GM12878 (cell line): ENCODE data around the gene CPB2. TPM values are rescaled to one million over a fixed set of nuclear protein-coding genes. Genes with fewer than 3 reads are reported as not detected.

ENCODE experiments used
- ATAC-seq: fragments of 200-7000 bp; cut with Tn5 transposase; 3 replicates; pipeline ENCODE4 v1.9.1; 2020; ENCODE audit warnings: mild to moderate bottlenecking, moderate library complexity
- BruUV-seq: library from RNA; stranded (reverse); fragments of 400-500 nt; replicated peaks from 2 replicates; lab custom pipeline; 2021; lab: Mats Ljungman, UMichigan
- CTCF ChIA-PET: fragments of 300-600 bp; sonication (Branson Sonifier 250); formaldehyde crosslinking; extraction: SDS; loops from one replicate; lab custom pipeline; 2021; ENCODE audit warnings: inconsistent platforms; lab: Yijun Ruan, JAX
- POLR2A ChIA-PET: fragments of 350-600 bp; formaldehyde crosslinking; extraction: SDS; loops from one replicate; lab custom pipeline; 2021; ENCODE audit warnings: inconsistent platforms; lab: Charles Lee
- RAD21 ChIA-PET: fragments of 300-600 bp; sonication (Branson Sonifier 250); formaldehyde crosslinking; loops from one replicate; lab custom pipeline; 2023; ENCODE audit warnings: antibody characterized with exemption; ENCODE audit not compliant: unreplicated experiment; lab: Charles Lee
- SMC1A ChIA-PET: fragments of 300-600 bp; sonication (Branson Sonifier 250); formaldehyde crosslinking; loops from one replicate; lab custom pipeline; 2023; ENCODE audit not compliant: unreplicated experiment, uncharacterized antibody; lab: Charles Lee
- DNase-seq: peaks from one replicate; pipeline ENCODE4 v3.0.0-alpha.2; 2011; ENCODE audit warnings: low read depth, low spot score
- FAIRE-seq: peaks from 3 replicates; lab custom pipeline; 2011; peaks lifted over from hg19 to GRCh38; lab: Jason Lieb, UNC
- H2AFZ ChIP-seq: 2 replicates; pipeline ENCODE4 v1.6.0; 2011; ENCODE audit warnings: low read depth, low read length, control low read depth; ENCODE audit not compliant: control insufficient read depth
- H3K27ac ChIP-seq: 2 replicates; pipeline ENCODE4 v1.5.1; 2011; ENCODE audit warnings: control low read depth; ENCODE audit not compliant: control insufficient read depth, insufficient read depth
- H3K27me3 ChIP-seq, 2 experiments: replicated peaks in 1 of 2; 2 replicates each; pipeline versions ENCODE4 v1.6.0 to v1.6.1; 2011; ENCODE audit warnings: low read length in 1 of 2; ENCODE audit not compliant: control insufficient read depth in 2 of 2, insufficient read depth in 2 of 2
- H3K36me3 ChIP-seq, 2 experiments: 2 replicates each; pipeline ENCODE4 v1.5.1; 2011; ENCODE audit warnings: low read length in 1 of 2; ENCODE audit not compliant: control insufficient read depth in 2 of 2, insufficient read depth in 2 of 2
- H3K4me1 ChIP-seq: 2 replicates; pipeline ENCODE4 v1.6.1; 2011; ENCODE audit warnings: mild to moderate bottlenecking, low read length, moderate library complexity, mixed read lengths; ENCODE audit not compliant: control insufficient read depth, insufficient read depth
- H3K4me2 ChIP-seq: 2 replicates; pipeline ENCODE4 v1.6.0; 2011; ENCODE audit warnings: control low read depth; ENCODE audit not compliant: control insufficient read depth, insufficient read depth
- H3K4me3 ChIP-seq: fragments of 200-600 bp; sonication (generic); 2 replicates; pipeline ENCODE4 v1.5.1; 2016
- H3K79me2 ChIP-seq: 2 replicates; pipeline ENCODE4 v1.6.0; 2011; ENCODE audit warnings: low read length; ENCODE audit not compliant: control insufficient read depth, insufficient read depth
- H3K9ac ChIP-seq: 2 replicates; pipeline ENCODE4 v1.8.0; 2011; ENCODE audit warnings: low read length, control low read depth, mixed read lengths; ENCODE audit not compliant: control insufficient read depth, insufficient read depth
- H3K9me3 ChIP-seq: replicated peaks from 3 replicates; pipeline ENCODE4 v1.5.1; 2011; ENCODE audit warnings: mild to moderate bottlenecking, low read length; ENCODE audit not compliant: control insufficient read depth, insufficient read depth
- H4K20me1 ChIP-seq: 2 replicates; pipeline ENCODE4 v1.6.0; 2011; ENCODE audit not compliant: control insufficient read depth, insufficient read depth
- JUNB ChIP-seq: IDR thresholded peaks from 2 replicates; pipeline ENCODE4 v1.6.1; 2016; ENCODE audit warnings: antibody characterized with exemption, mild to moderate bottlenecking
- MLLT1 ChIP-seq: fragments of 450-650 bp; IDR thresholded peaks from 2 replicates; pipeline ENCODE4 v1.6.1; 2016; ENCODE audit warnings: mild to moderate bottlenecking
- MXI1 ChIP-seq: fragments of 150-350 bp; IDR thresholded peaks from 2 replicates; pipeline ENCODE4 v1.6.1; 2011; ENCODE audit warnings: low read depth, mild to moderate bottlenecking, inconsistent platforms, low read length, improper control_type of control experiment
- MYB ChIP-seq: fragments of 150-350 bp; IDR thresholded peaks from 2 replicates; pipeline ENCODE4 v1.6.1; 2014; ENCODE audit warnings: mild to moderate bottlenecking, low read depth, low read length, borderline replicate concordance
- NFYA ChIP-seq: IDR thresholded peaks from 2 replicates; pipeline ENCODE4 v1.6.1; 2011; ENCODE audit warnings: low read depth, mild to moderate bottlenecking, low read length, improper control_type of control experiment, borderline replicate concordance
- NR2F1 ChIP-seq: fragments of 450-650 bp; conservative IDR thresholded peaks from 2 replicates; pipeline ENCODE4 v1.6.1; 2017; ENCODE audit warnings: mild to moderate bottlenecking
- POLR2AphosphoS2 ChIP-seq: IDR thresholded peaks from 2 replicates; pipeline ENCODE4 v1.6.1; 2011; ENCODE audit warnings: low read depth, mild to moderate bottlenecking, low read length, improper control_type of control experiment, moderate library complexity
- RCOR1 ChIP-seq: conservative IDR thresholded peaks from 2 replicates; pipeline ENCODE4 v1.6.1; 2012; ENCODE audit warnings: low read depth, low read length, improper control_type of control experiment
- RUNX3 ChIP-seq: IDR thresholded peaks from 2 replicates; pipeline ENCODE4 v1.6.1; 2012; ENCODE audit warnings: low read length, inconsistent platforms
- SREBF2 ChIP-seq: IDR thresholded peaks from 2 replicates; pipeline ENCODE4 v1.6.1; 2012; ENCODE audit warnings: mild to moderate bottlenecking, low read length
- ZBTB11 ChIP-seq: fragments of 450-650 bp; formaldehyde crosslinking; IDR thresholded peaks from 2 replicates; pipeline ENCODE4 v1.5.0; 2022; ENCODE audit warnings: mild to moderate bottlenecking, missing genetic modification characterization
- ZBTB4 ChIP-seq: fragments of 450-650 bp; formaldehyde crosslinking; IDR thresholded peaks from 2 replicates; pipeline ENCODE4 v1.4.0; 2022; ENCODE audit warnings: mild to moderate bottlenecking, moderate library complexity
- in situ Hi-C: fragments of 300-500 bp; cut with MboI; formaldehyde crosslinking; loops from 9 replicates; pipeline ENCODE4 v1.14.3; 2018; ENCODE audit warnings: mixed read lengths
- intact Hi-C: fragments of 100-400 bp; cut with micrococcal nuclease; formaldehyde crosslinking; loops from one replicate; pipeline ENCODE4 v1.14.2; 2022; ENCODE audit not compliant: unreplicated experiment
- polyA plus RNA-seq, 11 experiments: library from polyadenylated mRNA; depleted of rRNA in 4 of 11; unstranded in 6 of 11; stranded (reverse) in 5 of 11; fragments of >200 nt; fragmentation: Nextera tagmentation in 4 of 11; fragmentation: Illumina TruSeq in 1 of 11; extraction: Ambion mirVana in 4 of 11; extraction: Trizol in 1 of 11; gene quantifications; 1 replicate in 1 of 11; 2 replicates in 10 of 11; pipeline versions ENCODE4 v1.2.1 to v1.2.3, GENCODE V29; 2011 to 2016; ENCODE audit warnings: inconsistent platforms in 2 of 11, missing spikeins in 2 of 11, low read depth in 1 of 11
- total RNA-seq, 4 experiments: library from RNA; depleted of rRNA in 3 of 4; stranded (reverse); fragments of >200 nt in 3 of 4; fragmentation: Illumina TruSeq in 1 of 4; extraction: Trizol in 1 of 4; gene quantifications; 2 replicates each; pipeline versions ENCODE4 v1.2.1 to v1.2.3, GENCODE V29; 2013 to 2021
- TF ChIP-seq, protein P1 (sequence below): fragments of 450-650 bp; IDR thresholded peaks from 2 replicates; pipeline ENCODE4 v1.6.1; 2018; ENCODE audit warnings: mild to moderate bottlenecking, low read depth, moderate library complexity; ENCODE audit not compliant: partially characterized antibody

The CPB2 gene
- total and polyA plus RNA-seq, 10 of the 15 experiments (the other 5 are each of a cell fraction or from before 2014, with no cell fraction given), result 0.05 to 0.87 (median 0.13) TPM; not detected in 3

GRCh38 chr13:46131705-46132104 lies 26.9 kb upstream of the CPB2 start:
- ATAC-seq, result no peak
- in situ Hi-C loops (no loop called here), intact Hi-C loops (no loop called here)
- Histone ChIP-seq H3K9ac (no peak overlapping the region), H3K27me3 (no peaks in the 10 kb centered on the region), H3K27ac (no peak overlapping the region), H3K79me2 (no peaks in the 10 kb centered on the region), H4K20me1 (no peaks in the 10 kb centered on the region; the same call in 1 of the 2 replicates), H2AFZ (no peak overlapping the region), H3K36me3 (peaks cover 44 to 57% of the 10 kb centered on the region in 2 experiments), H3K4me1 (no peaks in the 10 kb centered on the region), H3K4me2 (no peak overlapping the region), H3K9me3 (no peaks in the 10 kb centered on the region), H3K4me3 (no peak overlapping the region)
- CTCF ChIA-PET, result interaction anchor here (1.1 kb wide), 1 partner anchor 29 kb away, joined by 4 read pairs; no protein-coding TSS in a partner anchor
- RAD21 ChIA-PET, result no interaction called here
- DNase-seq, result no peak
- no TSS peak for BruUV-seq
- POLR2A ChIA-PET, result no interaction called here
- SMC1A ChIA-PET, result interaction anchor here (0.6 to 3.3 kb wide), 2 partner anchors 28 to 44 kb away, joined by 3 to 10 read pairs; no protein-coding TSS in a partner anchor
- FAIRE-seq, result no peak
- TF ChIP-seq NFYA (no peak), ZBTB4 (CRISPR knock-in tag) (no peak), MLLT1 (no peak), RCOR1 (no peak), MYB (no peak), JUNB (no peak), NR2F1 (no peak), RUNX3 (no peak), POLR2AphosphoS2 (no peak), MXI1 (no peak), ZBTB11 (CRISPR knock-in tag) (no peak), SREBF2 (no peak)
- TF ChIP-seq, protein P1, sequence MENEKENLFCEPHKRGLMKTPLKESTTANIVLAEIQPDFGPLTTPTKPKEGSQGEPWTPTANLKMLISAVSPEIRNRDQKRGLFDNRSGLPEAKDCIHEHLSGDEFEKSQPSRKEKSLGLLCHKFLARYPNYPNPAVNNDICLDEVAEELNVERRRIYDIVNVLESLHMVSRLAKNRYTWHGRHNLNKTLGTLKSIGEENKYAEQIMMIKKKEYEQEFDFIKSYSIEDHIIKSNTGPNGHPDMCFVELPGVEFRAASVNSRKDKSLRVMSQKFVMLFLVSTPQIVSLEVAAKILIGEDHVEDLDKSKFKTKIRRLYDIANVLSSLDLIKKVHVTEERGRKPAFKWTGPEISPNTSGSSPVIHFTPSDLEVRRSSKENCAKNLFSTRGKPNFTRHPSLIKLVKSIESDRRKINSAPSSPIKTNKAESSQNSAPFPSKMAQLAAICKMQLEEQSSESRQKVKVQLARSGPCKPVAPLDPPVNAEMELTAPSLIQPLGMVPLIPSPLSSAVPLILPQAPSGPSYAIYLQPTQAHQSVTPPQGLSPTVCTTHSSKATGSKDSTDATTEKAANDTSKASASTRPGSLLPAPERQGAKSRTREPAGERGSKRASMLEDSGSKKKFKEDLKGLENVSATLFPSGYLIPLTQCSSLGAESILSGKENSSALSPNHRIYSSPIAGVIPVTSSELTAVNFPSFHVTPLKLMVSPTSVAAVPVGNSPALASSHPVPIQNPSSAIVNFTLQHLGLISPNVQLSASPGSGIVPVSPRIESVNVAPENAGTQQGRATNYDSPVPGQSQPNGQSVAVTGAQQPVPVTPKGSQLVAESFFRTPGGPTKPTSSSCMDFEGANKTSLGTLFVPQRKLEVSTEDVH, result no peak
